HG02938 (cell line): ENCODE data around the gene CERS6.
A peak's percentile ranks its signal among the peaks of the same experiment; 100 is the strongest.

Experiments used
- ATAC-seq: cut with Tn5 transposase; IDR thresholded peaks from one replicate; pipeline ENCODE4 v1.9.1; 2021; ENCODE audit warnings: mild to moderate bottlenecking, moderate library complexity; ENCODE audit not compliant: unreplicated experiment

The CERS6 gene

GRCh38 chr2:168722592-168722991, 266.5 kb downstream of the CERS6 start:
- no peak for ATAC-seq

- ATAC-seq = no peak
Observed at GRCh38 chr2:168723275-168723899, 267.3 kb downstream of the CERS6 start.

GRCh38 chr2:168726375-168726774, 270.3 kb downstream of the CERS6 start:
- ATAC-seq = peak; percentile 51

GRCh38 chr2:168727904-168728470, 271.9 kb downstream of the CERS6 start:
- no peak for ATAC-seq

- no peak for ATAC-seq
Observed at GRCh38 chr2:168729455-168729854, 273.4 kb downstream of the CERS6 start.

- no peak for ATAC-seq
Observed at GRCh38 chr2:168730344-168730743, 274.3 kb downstream of the CERS6 start.

- ATAC-seq = no peak
Observed at GRCh38 chr2:168731002-168731401, 274.9 kb downstream of the CERS6 start.

GRCh38 chr2:168731616-168732015, 275.5 kb downstream of the CERS6 start:
- ATAC-seq = no peak

GRCh38 chr2:168732100-168732499, 276.0 kb downstream of the CERS6 start:
- ATAC-seq = no peak

GRCh38 chr2:168732506-168732905, 276.4 kb downstream of the CERS6 start:
- no peak for ATAC-seq

GRCh38 chr2:168734199-168734760, 278.2 kb downstream of the CERS6 start:
- ATAC-seq = no peak

- ATAC-seq = no peak
Observed at GRCh38 chr2:168736649-168737445, 280.8 kb downstream of the CERS6 start.

- no peak for ATAC-seq
Observed at GRCh38 chr2:168738062-168738461, 282.0 kb downstream of the CERS6 start.

GRCh38 chr2:168740360-168740759, 284.3 kb downstream of the CERS6 start:
- ATAC-seq = no peak

GRCh38 chr2:168740788-168741187, 284.7 kb downstream of the CERS6 start:
- no peak for ATAC-seq

GRCh38 chr2:168742258-168742932, 286.3 kb downstream of the CERS6 start:
- no peak for ATAC-seq

- ATAC-seq = no peak
Observed at GRCh38 chr2:168744844-168745243, 288.8 kb downstream of the CERS6 start.

- ATAC-seq = no peak
Observed at GRCh38 chr2:168748461-168748860, 292.4 kb downstream of the CERS6 start.

- ATAC-seq = no peak
Observed at GRCh38 chr2:168749297-168749696, 293.2 kb downstream of the CERS6 start.

- ATAC-seq = peak; percentile 88
Observed at GRCh38 chr2:168751104-168751740, 295.1 kb downstream of the CERS6 start.

GRCh38 chr2:168752361-168752760, 296.3 kb downstream of the CERS6 start:
- ATAC-seq = no peak
